HEK293 (cell line): ENCODE measurements around the gene HOXA3.

Experiments used
- BCL11B ChIP-seq: fragments of 450-650 bp; formaldehyde crosslinking; IDR thresholded peaks from 2 replicates; pipeline ENCODE4 v1.5.1; 2016; ENCODE audit warnings: low read depth, missing biosample characterization, missing genetic modification characterization
- CTCF ChIP-seq: fragments of 450-650 bp; formaldehyde crosslinking; IDR thresholded peaks from 2 replicates; pipeline ENCODE4 v1.5.1; 2016; ENCODE audit warnings: missing biosample characterization, missing genetic modification characterization
- EGR2 ChIP-seq: fragments of 450-650 bp; formaldehyde crosslinking; IDR thresholded peaks from 2 replicates; pipeline ENCODE4 v1.5.1; 2016; ENCODE audit warnings: low read depth, missing biosample characterization, missing genetic modification characterization
- SCRT1 ChIP-seq: fragments of 450-650 bp; formaldehyde crosslinking; IDR thresholded peaks from 2 replicates; pipeline ENCODE4 v1.5.1; 2016; ENCODE audit warnings: missing biosample characterization, missing genetic modification characterization, borderline replicate concordance
- TCF7L2 ChIP-seq: IDR thresholded peaks from 2 replicates; pipeline ENCODE4 v1.6.1; 2011; ENCODE audit warnings: low read depth, mild to moderate bottlenecking, inconsistent platforms, low read length, moderate library complexity, borderline replicate concordance
- ZBTB10 ChIP-seq: fragments of 450-650 bp; formaldehyde crosslinking; IDR thresholded peaks from 2 replicates; pipeline ENCODE4 v1.5.1; 2016; ENCODE audit warnings: missing biosample characterization, missing genetic modification characterization
- ZBTB20 ChIP-seq: fragments of 450-650 bp; formaldehyde crosslinking; IDR thresholded peaks from 2 replicates; pipeline ENCODE4 v1.5.1; 2016; ENCODE audit warnings: missing biosample characterization, missing genetic modification characterization
- ZNF433 ChIP-seq: fragments of 450-650 bp; formaldehyde crosslinking; IDR thresholded peaks from 2 replicates; pipeline ENCODE4 v1.5.1; 2016; ENCODE audit warnings: missing biosample characterization, missing genetic modification characterization, low read depth
- ZNF585B ChIP-seq: fragments of 450-650 bp; formaldehyde crosslinking; IDR thresholded peaks from 2 replicates; pipeline ENCODE4 v1.5.1; 2016; ENCODE audit warnings: missing biosample characterization, missing genetic modification characterization
- ZNF626 ChIP-seq: fragments of 450-650 bp; sonication (Bioruptor Pico); formaldehyde crosslinking; IDR thresholded peaks from 2 replicates; pipeline ENCODE4 v1.5.1; 2018; ENCODE audit warnings: missing biosample characterization, missing genetic modification characterization, inconsistent platforms

GRCh38 chr7:27101957-27102580 is 50.3 kb downstream of the HOXA3 start:
- TF ChIP-seq CTCF (tag by site-specific recombination) (no peak), ZBTB10 (tag by site-specific recombination) (no peak), ZBTB20 (tag by site-specific recombination) (no peak), SCRT1 (no peak), ZNF433 (no peak), ZNF626 (tag by site-specific recombination) (no peak), BCL11B (tag by site-specific recombination) (no peak), ZNF585B (tag by site-specific recombination) (no peak), EGR2 (tag by site-specific recombination) (no peak), TCF7L2 (no peak)
